Dedifferentiated amniotic fluid mesenchymal stem cell (primary cell): ENCODE data around the gene MAMDC2.
A peak's percentile ranks its signal among the peaks of the same experiment; 100 is the strongest.

Experiments used
- DNase-seq: peaks from one replicate; pipeline ENCODE4 v3.0.0-alpha.2; 2016; ENCODE audit errors: extremely low spot score

The MAMDC2 gene

DNA sequence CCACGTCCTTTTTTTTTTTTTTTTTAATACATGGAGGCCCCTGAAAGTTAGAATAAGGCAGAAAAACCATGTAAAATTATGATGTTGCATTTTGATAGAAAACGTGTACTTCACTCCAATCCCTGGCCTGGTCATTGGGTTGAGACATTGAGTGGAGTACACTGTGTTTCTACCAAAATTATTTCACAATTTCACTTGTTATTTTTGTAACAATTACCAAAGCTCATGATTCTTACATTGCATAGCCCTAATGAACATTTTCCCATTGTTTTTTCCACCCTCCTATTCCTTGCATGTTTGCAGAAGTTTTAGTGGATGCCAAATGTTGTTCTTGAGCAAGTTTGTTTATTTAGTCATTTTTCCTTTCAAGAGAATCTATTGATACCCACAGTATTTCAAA lies 21.9 kb downstream of the MAMDC2 start:
- no peak for DNase-seq

DNA sequence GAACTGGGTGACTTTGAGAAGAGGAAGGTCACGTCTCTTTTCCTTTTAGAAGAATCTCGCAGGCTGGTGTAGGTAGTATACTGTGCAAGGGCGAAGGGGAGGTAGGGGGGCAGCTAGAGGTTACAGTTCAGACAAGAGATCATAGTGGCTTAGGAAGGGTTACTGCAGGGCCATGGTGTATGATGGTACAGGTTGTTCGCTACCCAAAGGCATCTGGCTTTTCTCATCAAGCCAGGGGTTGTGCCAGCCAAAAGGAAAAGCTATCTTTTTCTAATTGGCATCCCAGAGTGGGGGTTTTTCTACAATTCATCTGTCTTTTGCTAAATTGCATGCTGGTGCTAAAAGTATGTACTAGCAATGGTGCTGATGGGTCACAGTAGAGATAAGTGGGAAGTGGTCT lies 22.8 kb downstream of the MAMDC2 start:
- no peak for DNase-seq

DNA sequence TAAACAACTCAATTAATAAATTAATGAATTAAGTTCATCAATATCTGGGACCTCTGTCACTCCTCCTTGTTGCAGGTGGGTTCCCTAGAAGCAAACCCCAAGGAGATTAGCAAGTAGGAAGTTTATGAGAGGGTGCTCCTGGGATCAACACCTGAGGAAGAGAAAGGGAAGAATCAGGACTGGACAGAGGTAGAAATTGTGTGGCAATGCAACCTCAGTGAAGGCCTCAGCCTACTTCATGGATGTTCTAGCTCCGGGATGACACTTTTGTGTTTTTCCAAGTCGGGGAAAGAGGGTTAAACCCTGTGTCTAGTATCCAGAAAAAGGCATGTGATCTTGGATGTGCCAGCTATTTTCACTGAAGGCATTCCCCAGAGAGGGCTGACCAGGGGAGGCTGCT lies 23.2 kb downstream of the MAMDC2 start:
- no peak for DNase-seq

DNA sequence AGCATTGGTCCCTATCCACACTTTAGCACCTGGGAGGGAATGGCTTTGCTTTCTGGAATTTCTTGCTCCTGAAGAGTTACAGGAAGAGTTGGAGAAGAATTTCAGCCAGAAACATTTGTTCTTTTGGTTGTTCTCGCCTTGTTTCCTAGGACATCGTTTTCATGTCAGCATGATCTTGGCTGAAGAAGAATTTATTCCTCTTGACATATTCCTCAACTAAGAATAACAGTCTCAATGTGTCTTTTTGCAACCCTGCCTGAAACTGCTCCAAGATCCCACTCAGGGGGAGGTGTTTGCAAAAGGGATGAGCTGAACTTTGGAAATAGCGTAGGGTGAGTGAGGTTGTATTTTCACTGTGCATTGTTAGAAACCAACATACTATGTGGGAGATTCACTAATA lies 26.1 kb downstream of the MAMDC2 start:
- DNase-seq = no peak

DNA sequence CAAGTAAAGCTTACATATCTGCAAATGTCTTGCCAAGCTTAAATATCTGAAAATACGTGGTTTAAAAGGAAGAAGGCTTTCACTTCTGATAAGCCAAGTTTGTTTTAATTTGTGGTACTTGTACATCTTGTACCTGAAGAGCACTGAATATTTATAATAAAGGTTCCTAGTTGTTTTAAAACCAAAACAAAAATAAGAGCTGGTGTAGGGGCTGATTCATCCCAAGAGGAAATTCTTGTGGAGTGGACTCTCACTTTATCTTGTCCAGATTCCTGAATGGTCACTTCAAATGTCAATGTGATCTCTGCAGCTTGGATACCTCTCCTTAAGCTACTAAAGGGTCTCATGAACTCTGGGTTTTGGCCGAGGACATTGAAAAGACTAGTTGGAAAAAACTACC lies 29.5 kb downstream of the MAMDC2 start:
- DNase-seq = no peak

DNA sequence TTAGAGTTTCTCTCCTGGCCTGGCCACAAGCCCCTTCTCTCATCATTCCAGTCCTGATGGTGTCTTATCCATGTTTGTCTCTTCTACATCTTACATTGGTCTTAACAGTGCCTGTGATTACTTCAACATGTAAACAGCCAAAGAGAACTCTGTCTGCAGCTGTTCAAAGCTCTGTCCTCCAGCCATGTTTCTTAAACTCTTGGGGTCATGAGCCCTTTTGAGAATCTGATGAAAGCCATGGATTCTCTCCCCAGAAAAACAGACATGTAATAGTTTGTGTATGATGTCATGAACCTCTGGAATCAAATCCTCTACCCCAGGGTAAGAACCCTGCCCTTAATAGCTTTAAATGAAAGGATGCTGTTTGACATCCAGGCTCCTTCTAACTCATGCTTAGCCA lies 30.1 kb downstream of the MAMDC2 start:
- no peak for DNase-seq

GRCh38 chr9:70076678-70077077 lies 33.0 kb downstream of the MAMDC2 start:
- no peak for DNase-seq

- DNase-seq = no peak
Observed at GRCh38 chr9:70079417-70080037, 35.9 kb downstream of the MAMDC2 start.

- no peak for DNase-seq
Observed at GRCh38 chr9:70080481-70081119, 37.0 kb downstream of the MAMDC2 start.

- no peak for DNase-seq
Observed at GRCh38 chr9:70081120-70081495, 37.5 kb downstream of the MAMDC2 start.

- no peak for DNase-seq
Observed at GRCh38 chr9:70083429-70083828, 39.8 kb downstream of the MAMDC2 start.

GRCh38 chr9:70085241-70085640 lies 41.6 kb downstream of the MAMDC2 start:
- no peak for DNase-seq

- DNase-seq = no peak
Observed at GRCh38 chr9:70091103-70091502, 47.5 kb downstream of the MAMDC2 start.

DNA sequence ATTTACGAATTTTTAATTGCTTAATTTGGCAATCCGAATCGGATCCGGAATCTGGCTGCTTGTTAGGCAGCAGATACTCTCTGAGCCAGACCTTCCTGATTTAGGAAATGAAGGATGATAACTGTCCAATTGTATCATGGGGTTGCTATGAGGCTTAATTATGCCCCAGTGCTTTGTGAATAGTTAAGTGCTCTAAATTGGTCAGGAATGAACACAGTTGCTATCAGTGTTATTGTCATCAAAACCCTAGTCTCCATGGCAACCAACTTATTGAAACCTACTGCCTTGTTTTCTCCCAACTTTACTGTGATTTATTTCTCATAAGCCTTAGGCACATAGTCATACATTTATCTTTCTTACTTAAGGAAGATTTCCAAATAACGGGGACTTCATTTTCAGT lies 47.9 kb downstream of the MAMDC2 start:
- DNase-seq = no peak

GRCh38 chr9:70092190-70092589 lies 48.5 kb downstream of the MAMDC2 start:
- DNase-seq = no peak

- DNase-seq = no peak
Observed at GRCh38 chr9:70093095-70093494, 49.4 kb downstream of the MAMDC2 start.

- DNase-seq = peak; percentile 50
Observed at GRCh38 chr9:70093944-70094343, 50.3 kb downstream of the MAMDC2 start.

GRCh38 chr9:70094747-70095146 lies 51.1 kb downstream of the MAMDC2 start:
- DNase-seq = no peak

- no peak for DNase-seq
Observed at GRCh38 chr9:70097187-70097586, 53.5 kb downstream of the MAMDC2 start.

DNA sequence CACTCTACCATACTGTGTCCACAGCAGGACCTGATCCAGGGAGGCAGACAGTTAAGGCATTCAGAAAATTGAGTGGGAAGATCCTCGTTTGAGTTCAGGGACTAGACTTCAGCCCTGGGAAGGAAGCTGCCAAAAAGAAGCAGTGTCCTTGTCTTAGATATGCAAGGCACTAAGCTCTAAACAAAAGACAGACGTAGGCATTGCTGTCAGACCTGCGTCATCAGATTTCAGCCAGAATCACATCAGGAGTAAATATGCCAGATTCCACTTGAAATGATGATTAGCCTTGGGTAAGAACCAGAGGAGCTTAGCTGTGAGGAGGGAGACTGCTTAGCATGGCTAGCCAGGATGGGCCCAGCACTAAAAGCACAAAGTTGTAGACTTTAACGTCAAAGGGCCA lies 56.7 kb downstream of the MAMDC2 start:
- no peak for DNase-seq

GRCh38 chr9:70101265-70101664 lies 57.6 kb downstream of the MAMDC2 start:
- DNase-seq = no peak

DNA sequence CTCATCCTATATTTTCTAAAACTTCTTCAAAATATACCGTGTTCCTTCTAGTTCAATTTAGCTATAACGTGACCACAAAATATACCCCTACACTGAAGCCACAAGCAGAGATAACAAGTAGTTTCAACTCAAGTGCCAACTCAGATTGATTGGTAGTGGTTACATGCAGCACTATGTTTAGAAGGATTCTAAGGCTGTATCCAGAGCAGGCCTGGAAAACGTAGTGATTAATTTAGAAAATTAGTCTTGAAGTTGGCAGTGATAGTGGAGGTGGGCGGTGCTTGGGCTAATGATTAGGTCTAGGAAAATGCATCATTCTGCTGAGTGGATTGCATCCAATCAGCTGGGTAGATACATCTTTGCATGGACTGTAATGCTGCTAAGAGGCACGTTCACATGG lies 61.5 kb downstream of the MAMDC2 start:
- DNase-seq = no peak

DNA sequence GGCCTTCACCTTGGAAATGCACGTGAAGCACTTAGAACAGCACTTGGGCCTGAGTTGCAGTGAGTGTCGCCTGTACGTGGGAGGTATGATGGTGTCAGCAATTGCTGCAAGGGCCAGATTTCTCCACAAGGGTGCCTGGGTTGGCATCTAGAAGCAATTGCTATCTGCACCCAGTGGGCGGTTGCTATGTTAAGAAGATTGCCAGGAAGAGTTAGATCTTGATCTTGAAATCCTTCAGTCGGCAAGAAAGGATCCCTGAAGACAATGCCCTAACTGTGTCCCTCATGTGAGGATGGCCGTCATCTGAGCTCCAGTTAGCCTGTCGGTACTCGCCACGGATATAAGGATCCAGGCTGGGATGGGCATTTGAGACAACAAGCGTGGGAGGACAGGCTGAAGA lies 62.9 kb downstream of the MAMDC2 start:
- DNase-seq = no peak

DNA sequence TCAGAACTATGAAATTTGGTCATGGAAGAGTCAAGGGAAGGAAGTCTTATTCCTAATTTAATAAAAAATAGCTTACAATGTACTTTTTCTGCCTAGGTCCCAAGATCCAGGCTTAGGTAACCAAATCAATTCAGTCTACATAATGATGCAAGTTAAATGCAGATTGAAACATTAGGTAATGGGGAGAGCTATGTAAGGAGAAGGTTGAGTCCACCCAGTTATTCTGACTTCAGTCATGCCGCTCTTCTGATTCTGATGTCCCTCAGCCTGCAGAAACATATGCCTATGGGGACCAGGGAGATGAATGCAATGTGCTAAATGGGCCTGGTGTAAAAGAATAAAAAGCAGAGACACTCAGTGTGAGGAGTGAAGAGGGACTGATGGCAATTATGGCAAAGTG lies 63.9 kb downstream of the MAMDC2 start:
- DNase-seq = no peak
